GM12878 (cell line): ENCODE measurements around the gene ANKRD44. TPM values are rescaled to one million over a fixed set of nuclear protein-coding genes. Genes with fewer than 3 reads are reported as not detected.

Source experiments
- CREB1 ChIP-seq: IDR thresholded peaks from 2 replicates; pipeline ENCODE4 v1.6.1; 2012; ENCODE audit warnings: low read depth, mild to moderate bottlenecking, inconsistent platforms
- EED ChIP-seq: sonication (generic); IDR thresholded peaks from 2 replicates; pipeline ENCODE4 v1.6.1; 2016; ENCODE audit warnings: antibody characterized with exemption, low read depth
- ETV6 ChIP-seq, 2 experiments: fragments of 450-650 bp in 1 of 2; IDR thresholded peaks in 1 of 2; conservative IDR thresholded peaks in 1 of 2; 2 replicates each; pipeline ENCODE4 v1.6.1; 2014; ENCODE audit warnings: antibody characterized with exemption in 1 of 2, borderline replicate concordance in 1 of 2, low read depth in 1 of 2, mild to moderate bottlenecking in 1 of 2, moderate library complexity in 1 of 2
- HDAC2 ChIP-seq: fragments of 200-600 bp; sonication (generic); IDR thresholded peaks from 2 replicates; pipeline ENCODE4 v1.6.1; 2017
- HDGF ChIP-seq: fragments of 450-650 bp; IDR thresholded peaks from 2 replicates; pipeline ENCODE4 v1.6.1; 2016; ENCODE audit warnings: antibody characterized with exemption
- HSF1 ChIP-seq: fragments of 150-350 bp; IDR thresholded peaks from 2 replicates; pipeline ENCODE4 v1.6.1; 2014; ENCODE audit warnings: mild to moderate bottlenecking, low read depth, low read length
- MTA3 ChIP-seq: IDR thresholded peaks from 2 replicates; pipeline ENCODE4 v1.6.1; 2012; ENCODE audit warnings: low read length, inconsistent platforms, borderline replicate concordance
- NBN ChIP-seq: fragments of 450-650 bp; IDR thresholded peaks from 2 replicates; pipeline ENCODE4 v1.6.1; 2016
- POLR2A ChIP-seq: IDR thresholded peaks from 2 replicates; pipeline ENCODE4 v1.6.1; 2011; ENCODE audit warnings: low read depth, mild to moderate bottlenecking, low read length
- POLR2AphosphoS5 ChIP-seq: IDR thresholded peaks from 2 replicates; pipeline ENCODE4 v1.6.1; 2011; ENCODE audit warnings: mild to moderate bottlenecking, low read length, inconsistent platforms
- POU2F2 ChIP-seq: IDR thresholded peaks from 3 replicates; pipeline ENCODE4 v1.6.1; 2011; ENCODE audit warnings: low read depth, mild to moderate bottlenecking, low read length, borderline replicate concordance
- PRDM15 ChIP-seq: fragments of 450-650 bp; formaldehyde crosslinking; IDR thresholded peaks from 2 replicates; pipeline ENCODE4 v1.4.0; 2020; ENCODE audit warnings: mild to moderate bottlenecking, moderate library complexity
- SIN3A ChIP-seq: IDR thresholded peaks from 2 replicates; pipeline ENCODE4 v1.6.1; 2012; ENCODE audit warnings: low read depth, low read length, improper control_type of control experiment
- SKIL ChIP-seq: fragments of 450-650 bp; IDR thresholded peaks from 2 replicates; pipeline ENCODE4 v1.6.1; 2017; ENCODE audit warnings: mild to moderate bottlenecking, low read depth, inconsistent platforms; ENCODE audit not compliant: poor library complexity, severe bottlenecking
- SMARCA5 ChIP-seq: fragments of 450-650 bp; IDR thresholded peaks from 2 replicates; pipeline ENCODE4 v1.6.1; 2017; ENCODE audit warnings: mild to moderate bottlenecking
- USF2 ChIP-seq: IDR thresholded peaks from 2 replicates; pipeline ENCODE4 v1.6.1; 2011; ENCODE audit warnings: low read depth, low read length, improper control_type of control experiment, borderline replicate concordance
- polyA plus RNA-seq, 11 experiments: library from polyadenylated mRNA; depleted of rRNA in 4 of 11; unstranded in 6 of 11; stranded (reverse) in 5 of 11; fragments of >200 nt; fragmentation: Nextera tagmentation in 4 of 11; fragmentation: Illumina TruSeq in 1 of 11; extraction: Ambion mirVana in 4 of 11; extraction: Trizol in 1 of 11; gene quantifications; 1 replicate in 1 of 11; 2 replicates in 10 of 11; pipeline versions ENCODE4 v1.2.1 to v1.2.3, GENCODE V29; 2011 to 2016; ENCODE audit warnings: inconsistent platforms in 2 of 11, missing spikeins in 2 of 11, low read depth in 1 of 11
- total RNA-seq, 4 experiments: library from RNA; depleted of rRNA in 3 of 4; stranded (reverse); fragments of >200 nt in 3 of 4; fragmentation: Illumina TruSeq in 1 of 4; extraction: Trizol in 1 of 4; gene quantifications; 2 replicates each; pipeline versions ENCODE4 v1.2.1 to v1.2.3, GENCODE V29; 2013 to 2021

ANKRD44 gene
- total and polyA plus RNA-seq, 10 of the 15 experiments (the other 5 are each of a cell fraction or from before 2014, with no cell fraction given), result 19.1 to 99.1 (median 59.6) TPM

GRCh38 chr2:197307933-197308521 is 2.6 kb downstream of the ANKRD44 start (continued):
- TF ChIP-seq POLR2AphosphoS5 (no peak), SMARCA5 (no peak), POLR2A (peak; percentile 46; the same call in 1 of the 2 replicates), SKIL (no peak), NBN (peak; percentile 46), EED (no peak), PRDM15 (CRISPR knock-in tag) (no peak), ETV6 (conservative IDR thresholded peaks at IDR 0.05 in 1 of 2, IDR thresholded peaks at IDR 0.05 in 1 of 2; ENCODE audit: borderline replicate concordance in 1 of 2, low read depth in 1 of 2) (0 out of 4 replicates have a peak, but pooled peaks of 1 of the 2 experiments have one; percentile 17), HSF1 (no peak), HDAC2 (no peak), MTA3 (no peak), CREB1 (0 out of 2 replicates have a peak, but pooled peaks have one; percentile 9), SIN3A (0 out of 2 replicates have a peak, but pooled peaks have one; percentile 12), USF2 (no peak), POU2F2 (no peak), HDGF (peak; percentile 60; the same call in 1 of the 2 replicates)
